ENCODE measurements around the gene FMN1. TPM values are rescaled to one million over a fixed set of nuclear protein-coding genes. Genes with fewer than 3 reads are reported as not detected.

Gene FMN1
- total RNA-seq, 4 donors from 2014 or later = 12.6 to 52.2 (median 20.1) TPM

- intact Hi-C loops (cut with DNase I; ENCODE audit: low total_unique reads) = no loop called here
- no peak for DNase-seq (ENCODE audit: low spot score in 2 of 2)
- WGBS, 2 donors = 36 to 37% methylated on average over 5 of the region's 5 CpGs
- TF ChIP-seq CTCF (IDR thresholded peaks at IDR 0.05) = no peak
- no peak for TF ChIP-seq POLR2A (IDR thresholded peaks at IDR 0.05)
- no peak overlapping the region for H3K4me3 ChIP-seq (ENCODE audit: low read depth, poor library complexity, severe bottlenecking)
Measured at GRCh38 chr15:32743411-32744140, 450.9 kb downstream of the FMN1 start.

GRCh38 chr15:32739522-32740063 lies 454.9 kb downstream of the FMN1 start:
- no peak for TF ChIP-seq CTCF (IDR thresholded peaks at IDR 0.05)
- TF ChIP-seq POLR2A (IDR thresholded peaks at IDR 0.05) = no peak
- intact Hi-C loops (cut with DNase I; ENCODE audit: low total_unique reads) = no loop called here
- no peak overlapping the region for H3K4me3 ChIP-seq (ENCODE audit: low read depth, poor library complexity, severe bottlenecking)
- DNase-seq (ENCODE audit: low spot score in 2 of 2) = no peak
- 86 to 92% methylated on average over 1 of the region's 1 CpG for WGBS, 2 donors

- 88 to 97% methylated on average over 1 of the region's 1 CpG for WGBS, 2 donors
- intact Hi-C loops (cut with DNase I; ENCODE audit: low total_unique reads) = no loop called here
- TF ChIP-seq CTCF (IDR thresholded peaks at IDR 0.05) (no peak), POLR2A (IDR thresholded peaks at IDR 0.05) (no peak)
- no peak for DNase-seq (ENCODE audit: low spot score in 2 of 2)
- H3K4me3 ChIP-seq (ENCODE audit: low read depth, poor library complexity, severe bottlenecking) = no peak overlapping the region
Measured at GRCh38 chr15:32738666-32739065, 455.8 kb downstream of the FMN1 start.

GRCh38 chr15:32737304-32737703 lies 457.2 kb downstream of the FMN1 start:
- DNase-seq (ENCODE audit: low spot score in 2 of 2) = no peak
- 84 to 86% methylated on average over 4 of the region's 4 CpGs for WGBS, 2 donors
- no peak overlapping the region for H3K4me3 ChIP-seq (ENCODE audit: low read depth, poor library complexity, severe bottlenecking)
- intact Hi-C loops (cut with DNase I; ENCODE audit: low total_unique reads) = no loop called here
- TF ChIP-seq POLR2A (IDR thresholded peaks at IDR 0.05) (no peak), CTCF (IDR thresholded peaks at IDR 0.05) (no peak)

DNA sequence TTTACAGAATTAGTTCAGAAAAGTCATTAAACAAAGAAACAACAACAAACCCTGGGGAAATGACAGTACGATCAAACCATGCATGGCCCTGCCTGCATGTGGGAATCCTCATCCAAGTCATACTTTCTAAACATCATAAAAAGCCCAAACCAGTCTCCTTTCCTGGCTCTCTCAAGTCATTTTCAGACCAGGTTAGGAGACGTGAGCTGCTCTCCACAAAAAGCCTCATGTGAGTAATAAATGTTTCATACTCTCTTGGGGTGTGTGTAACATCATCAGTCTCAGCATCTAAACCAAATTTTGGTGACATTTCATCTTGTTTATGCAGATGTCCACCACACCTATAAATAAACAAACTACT lies 457.8 kb downstream of the FMN1 start:
- TF ChIP-seq CTCF (IDR thresholded peaks at IDR 0.05) (no peak), POLR2A (IDR thresholded peaks at IDR 0.05) (no peak)
- WGBS, 2 donors = 68 to 75% methylated on average over 2 of the region's 2 CpGs
- H3K4me3 ChIP-seq (ENCODE audit: low read depth, poor library complexity, severe bottlenecking) = no peak overlapping the region
- intact Hi-C loops (cut with DNase I; ENCODE audit: low total_unique reads) = no loop called here
- no peak for DNase-seq (ENCODE audit: low spot score in 2 of 2)
